ENCODE measurements around the gene ZNF782. TPM values are rescaled to one million over a fixed set of nuclear protein-coding genes. Genes with fewer than 3 reads are reported as not detected.
"Not testable (repeated sequence)": the region's sequence is repeated elsewhere in the genome, so short reads cannot be mapped to it uniquely, and the experiment has no call there.

The ZNF782 gene
- polyA plus RNA-seq, 1 donor = 9.8 TPM

DNA sequence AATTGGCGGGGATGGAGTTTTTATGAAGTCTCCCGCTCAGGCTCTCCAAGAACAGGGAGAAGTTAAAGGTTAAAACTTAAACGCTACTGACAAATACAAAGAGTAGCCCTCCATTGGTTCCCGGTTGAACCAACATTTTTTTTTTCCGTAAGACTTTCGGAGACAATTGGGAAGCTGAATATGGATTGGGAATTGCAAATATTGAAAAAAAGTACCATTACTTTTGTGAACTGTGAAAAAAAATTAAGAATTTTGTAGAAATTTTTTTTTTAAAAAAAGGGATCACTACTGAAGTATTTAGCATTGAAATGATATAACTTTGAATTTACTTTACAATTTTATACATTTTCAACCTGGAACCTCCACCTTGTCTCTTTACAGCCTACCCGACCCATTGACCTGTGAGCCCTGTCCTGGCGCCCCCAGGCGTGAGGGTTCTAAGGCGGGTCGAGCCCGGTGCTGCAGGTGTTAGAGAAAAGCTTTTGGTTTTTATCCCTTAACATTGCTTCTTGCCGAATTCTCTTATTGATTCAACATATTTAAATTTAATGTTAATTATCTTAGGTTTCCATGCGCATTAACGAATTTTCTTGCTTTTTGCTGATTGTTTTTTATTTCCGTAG, 448 bp upstream of the ZNF782 start:
- DNase-seq = no peak

DNA sequence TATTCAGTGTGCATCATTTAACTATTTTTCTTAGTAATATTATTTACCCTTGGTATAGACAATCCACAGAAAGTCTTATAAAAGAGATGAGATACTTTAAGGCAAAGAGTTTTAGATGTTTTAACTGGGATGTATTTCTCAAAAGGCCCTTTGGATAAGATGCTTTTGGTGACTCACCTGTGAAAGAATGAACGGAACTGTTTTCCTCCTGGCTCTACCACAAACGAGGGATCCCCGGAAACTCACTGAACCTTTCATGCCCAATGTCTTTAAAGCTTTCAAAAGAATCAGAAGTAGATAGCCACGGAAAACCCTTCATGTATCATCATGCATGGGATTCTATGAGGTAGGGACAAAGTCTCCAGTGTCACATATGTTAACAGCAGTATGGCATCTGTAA, 1.6 kb downstream of the ZNF782 start:
- no peak for DNase-seq

GRCh38 chr9:96844040-96844439, 10.3 kb downstream of the ZNF782 start:
- DNase-seq = no peak

DNA sequence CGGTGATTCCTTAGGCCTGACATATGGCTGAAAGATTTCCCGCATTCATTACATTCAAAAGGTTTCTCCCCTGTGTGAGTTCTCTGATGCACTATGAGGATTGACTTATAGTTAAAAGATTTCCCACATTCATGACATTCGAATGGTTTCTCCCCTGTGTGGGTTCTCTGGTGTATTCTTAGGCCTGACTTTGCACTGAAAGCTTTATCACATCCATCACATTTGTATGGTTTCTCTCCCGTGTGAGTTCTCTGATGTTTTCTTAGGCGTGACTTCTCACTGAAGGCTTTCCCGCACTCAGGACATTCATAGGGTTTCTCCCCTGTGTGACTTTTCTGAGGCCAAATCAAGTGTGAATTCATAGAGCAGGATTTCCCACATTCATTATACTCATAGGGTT, 35.8 kb downstream of the ZNF782 start:
- DNase-seq = no peak

GRCh38 chr9:96817973-96818372, 36.3 kb downstream of the ZNF782 start:
- no peak for DNase-seq

DNA sequence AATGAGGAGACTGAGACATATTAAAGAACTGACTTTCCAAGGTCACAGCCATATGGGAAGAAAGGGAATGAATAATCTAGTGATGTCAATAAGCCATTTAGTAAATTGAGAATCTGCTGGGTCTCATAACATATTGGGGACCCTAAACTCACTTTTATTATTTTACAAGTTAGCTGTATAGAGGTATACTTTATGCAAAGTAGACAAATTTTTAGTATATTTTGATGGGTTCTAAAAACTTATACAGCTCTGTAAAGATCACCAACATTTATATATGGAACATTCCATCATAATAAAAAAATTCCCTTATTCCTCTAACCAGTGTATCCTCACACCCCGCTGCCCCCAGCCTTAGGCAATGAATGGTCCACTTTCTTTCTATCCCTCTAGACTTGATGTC, 40.7 kb downstream of the ZNF782 start:
- no peak for DNase-seq

GRCh38 chr9:96798959-96799358, 55.4 kb downstream of the ZNF782 start:
- DNase-seq = not testable (repeated sequence)

- DNase-seq = no peak
Observed at GRCh38 chr9:96784021-96784420, 70.3 kb downstream of the ZNF782 start.

- no peak for DNase-seq
Observed at GRCh38 chr9:96782235-96782634, 72.1 kb downstream of the ZNF782 start.

- no peak for DNase-seq
Observed at GRCh38 chr9:96781552-96781951, 72.8 kb downstream of the ZNF782 start.

- no peak for DNase-seq
Observed at GRCh38 chr9:96779089-96779488, 75.2 kb downstream of the ZNF782 start.

DNA sequence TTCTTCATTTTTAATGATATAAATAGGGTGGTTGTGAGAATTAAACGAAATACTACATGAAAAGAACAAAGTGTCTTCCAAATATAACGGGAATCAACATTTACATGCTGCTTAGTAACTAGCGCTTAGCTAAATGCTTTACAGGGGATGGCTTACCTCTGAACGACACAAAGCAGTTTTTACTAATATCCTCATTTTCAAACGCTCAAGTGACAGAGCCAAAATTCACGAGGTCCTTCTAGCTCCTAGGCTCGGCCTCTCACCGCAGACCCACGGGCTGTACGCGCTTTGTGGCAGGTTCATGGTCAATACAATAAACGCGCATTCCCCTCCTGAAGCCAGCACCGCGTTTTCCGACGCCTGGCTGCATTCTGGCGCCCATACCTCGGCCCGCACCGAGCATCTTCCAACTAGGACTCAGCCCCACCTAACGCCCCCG, 76.9 kb downstream of the ZNF782 start:
- no peak for DNase-seq

- DNase-seq = no peak
Observed at GRCh38 chr9:96771124-96771523, 83.2 kb downstream of the ZNF782 start.

- no peak for DNase-seq
Observed at GRCh38 chr9:96769989-96770388, 84.3 kb downstream of the ZNF782 start.

Other genes starting within 250 kb of the ZNF782 start
- gene CDC14B, start 234.7 kb downstream of the ZNF782 start, polyA plus RNA-seq (ENCODE audit: insufficient read length) = 34.3 TPM
- gene PRXL2C, start 199.2 kb downstream of the ZNF782 start, polyA plus RNA-seq (ENCODE audit: insufficient read length) = 6.3 TPM
- gene ZNF510, start 76.4 kb downstream of the ZNF782 start, polyA plus RNA-seq (ENCODE audit: insufficient read length) = 22.1 TPM
- gene NUTM2G, start 74.3 kb upstream of the ZNF782 start, polyA plus RNA-seq (ENCODE audit: insufficient read length) = 1.1 TPM
- gene CTSV, start 184.6 kb upstream of the ZNF782 start, polyA plus RNA-seq (ENCODE audit: insufficient read length) = 32.0 TPM